Transverse colon (tissue), 4 donors: ENCODE data around the gene EML1. TPM values are rescaled to one million over a fixed set of nuclear protein-coding genes. Genes with fewer than 3 reads are reported as not detected.

Source experiments
- DNase-seq: peaks from one replicate; pipeline ENCODE4 v3.0.0-alpha.2; 2019
- H3K27ac ChIP-seq, 4 donors: fragments of 200-600 bp; sonication (generic); 2 replicates each; pipeline ENCODE4 v1.5.1; 2016 to 2018; ENCODE audit warnings: inconsistent platforms in 4 of 4
- H3K27me3 ChIP-seq: fragments of 200-600 bp; sonication (generic); 2 replicates; pipeline ENCODE4 v1.5.1; 2017; ENCODE audit warnings: inconsistent platforms
- H3K36me3 ChIP-seq, 4 donors: fragments of 200-600 bp; sonication (generic); 2 replicates each; pipeline ENCODE4 v1.5.1; 2017 to 2019; ENCODE audit warnings: inconsistent platforms in 4 of 4
- H3K4me1 ChIP-seq, 4 donors: fragments of 200-600 bp; sonication (generic); 2 replicates each; pipeline ENCODE4 v1.5.1; 2017 to 2020; ENCODE audit warnings: inconsistent platforms in 4 of 4
- H3K4me3 ChIP-seq, 4 donors: fragments of 200-600 bp; sonication (generic); 1 replicate in 1 of 4; 2 replicates in 3 of 4; pipeline versions ENCODE4 v1.5.1 to v1.6.1; 2017 to 2019; ENCODE audit warnings: inconsistent platforms in 4 of 4
- H3K9me3 ChIP-seq, 2 donors: fragments of 200-600 bp; sonication (generic); 2 replicates each; pipeline ENCODE4 v1.5.1; 2017 to 2019; ENCODE audit warnings: inconsistent platforms in 2 of 2
- CTCF ChIP-seq, 5 experiments: fragments of 200-600 bp in 3 of 5; fragments of 450-650 bp in 2 of 5; sonication (generic) in 3 of 5; IDR thresholded peaks; 1 replicate in 2 of 5; 2 replicates in 3 of 5; pipeline ENCODE4 v1.5.1; 2016 to 2017; ENCODE audit warnings: antibody characterized with exemption in 5 of 5, inconsistent platforms in 3 of 5, mild to moderate bottlenecking in 2 of 5, moderate library complexity in 1 of 5
- EP300 ChIP-seq: sonication (generic); formaldehyde crosslinking; IDR thresholded peaks from one replicate; pipeline ENCODE4 v1.6.1; 2017; ENCODE audit warnings: antibody characterized with exemption, low read depth
- POLR2A ChIP-seq: fragments of 450-650 bp; IDR thresholded peaks from one replicate; pipeline ENCODE4 v1.6.1; 2016; ENCODE audit warnings: antibody characterized with exemption, mild to moderate bottlenecking, moderate library complexity
- POLR2AphosphoS5 ChIP-seq, 3 donors: sonication (generic); formaldehyde crosslinking; IDR thresholded peaks; one replicate each; pipeline ENCODE4 v1.6.1; 2016; ENCODE audit warnings: antibody characterized with exemption in 3 of 3
- WGBS, 2 donors: methylation state at CpG; one replicate each; pipeline ENCODE4 v1.1.5; 2018; ENCODE audit warnings: low coverage in 1 of 2; 5-methylcytosine and 5-hydroxymethylcytosine counted together
- in situ Hi-C, 4 donors: fragments of 200-750 bp; cut with MboI; loops; one replicate each; pipeline versions ENCODE4 v1.15.0 to v1.15.1; 2017; ENCODE audit warnings: low sequenced_read_pairs in 3 of 4, low pct_ligation_motif_present in 1 of 4, low pct_unique_long_range_greater_than_20kb in 1 of 4
- intact Hi-C: fragments of 100-400 bp; cut with DNase I; formaldehyde crosslinking; loops from one replicate; pipeline ENCODE4 v1.15.1; 2023; ENCODE audit warnings: low total_unique reads
- total RNA-seq, 4 donors: library from RNA; depleted of rRNA; stranded (reverse); fragments of >200 nt; gene quantifications; one replicate each; pipeline ENCODE4 v1.1.0, GENCODE V29; 2016

The EML1 gene
- total RNA-seq, 4 donors from 2014 or later, result 16.8 to 59.5 (median 21.9) TPM

- intact Hi-C loops (no loop called here), in situ Hi-C loops (no loop called here)
- H3K4me3 ChIP-seq, result no peak overlapping the region
- DNase-seq, result no peak
- peaks cover 0 to 10% (median 5%) of the 10 kb centered on the region in 4 donors for H3K4me1 ChIP-seq
- WGBS, 2 donors, result 59% methylated on average over 4 to 5 of the region's 5 CpGs
- H3K9me3 ChIP-seq, result no peaks in the 10 kb centered on the region
- peaks cover 73% of the 10 kb centered on the region for H3K27me3 ChIP-seq
- no peak overlapping the region for H3K27ac ChIP-seq
- no peak for TF ChIP-seq EP300
- TF ChIP-seq CTCF (IDR thresholded peaks at IDR 0.05), result no peak
- no peaks in the 10 kb centered on the region for H3K36me3 ChIP-seq
These were observed 175.7 kb downstream of the EML1 start for GRCh38 chr14:99968941-99969340.

GRCh38 chr14:99969673-99970322, 176.6 kb downstream of the EML1 start:
- in situ Hi-C loops, result no loop called here
- WGBS, 2 donors, result 60 to 74% methylated on average over 1 to 6 of the region's 6 CpGs

GRCh38 chr14:99971087-99971940, 178.1 kb downstream of the EML1 start:
- intact Hi-C loops (no loop called here), in situ Hi-C loops (no loop called here)
- peaks cover 6 to 10% of the 10 kb centered on the region in 2 donors for H3K9me3 ChIP-seq
- DNase-seq, result peak; percentile 64
- 44 to 83% methylated on average over 1 to 14 of the region's 117 CpGs for WGBS, 2 donors
- peak overlapping the region; percentile 48 to 67 (median 58) for H3K4me3 ChIP-seq
- H3K36me3 ChIP-seq, result no peaks in the 10 kb centered on the region
- no peak for TF ChIP-seq EP300
- peak; percentile 23 to 36 (median 34) for TF ChIP-seq POLR2AphosphoS5 (IDR thresholded peaks at IDR 0.05)
- H3K27me3 ChIP-seq, result peaks cover 96% of the 10 kb centered on the region
- H3K4me1 ChIP-seq, result peaks cover 0 to 10% (median 5%) of the 10 kb centered on the region in 4 donors
- H3K27ac ChIP-seq, result peak overlapping the region; percentile 58 to 80 (median 66)

More at GRCh38 chr14:99969673-99970322, 176.6 kb downstream of the EML1 start:
- Histone ChIP-seq H3K4me1 (peaks cover 0 to 10% (median 5%) of the 10 kb centered on the region in 4 donors), H3K27me3 (peaks cover 82% of the 10 kb centered on the region), H3K36me3 (no peaks in the 10 kb centered on the region), H3K9me3 (peaks cover under 1 to 3% of the 10 kb centered on the region in 2 donors), H3K27ac (no peak overlapping the region), H3K4me3 (no peak overlapping the region)
- no peak for DNase-seq
- intact Hi-C loops, result no loop called here
- TF ChIP-seq POLR2A (no peak), POLR2AphosphoS5 (IDR thresholded peaks at IDR 0.05) (no peak), EP300 (no peak), CTCF (IDR thresholded peaks at IDR 0.05) (no peak)

GRCh38 chr14:99971941-99972747, 178.9 kb downstream of the EML1 start:
- no peak for TF ChIP-seq EP300
- TF ChIP-seq POLR2A, result no peak
- TF ChIP-seq POLR2AphosphoS5 (IDR thresholded peaks at IDR 0.05), result no peak
- no peak for TF ChIP-seq CTCF (IDR thresholded peaks at IDR 0.05)
- DNase-seq, result no peak
- 16 to 21% methylated on average over 7 to 19 of the region's 79 CpGs for WGBS, 2 donors

More at GRCh38 chr14:99971941-99972747, 178.9 kb downstream of the EML1 start:
- in situ Hi-C loops (no loop called here), intact Hi-C loops (no loop called here)
- Histone ChIP-seq H3K27ac (peak overlapping the region; percentile 20 to 80 (median 58)), H3K4me3 (peak overlapping the region; percentile 53 to 75 (median 64)), H3K27me3 (peaks cover 96% of the 10 kb centered on the region), H3K9me3 (peaks cover 6 to 10% of the 10 kb centered on the region in 2 donors), H3K4me1 (peaks cover 0 to 10% (median 5%) of the 10 kb centered on the region in 4 donors), H3K36me3 (no peaks in the 10 kb centered on the region)
